ENCODE data around the gene PDLIM5. TPM values are rescaled to one million over a fixed set of nuclear protein-coding genes. Genes with fewer than 3 reads are reported as not detected.
A peak's percentile ranks its signal among the peaks of the same experiment; 100 is the strongest.

The PDLIM5 gene
- total RNA-seq, 1 experiment from 2014 or later: 58.0 TPM

DNA sequence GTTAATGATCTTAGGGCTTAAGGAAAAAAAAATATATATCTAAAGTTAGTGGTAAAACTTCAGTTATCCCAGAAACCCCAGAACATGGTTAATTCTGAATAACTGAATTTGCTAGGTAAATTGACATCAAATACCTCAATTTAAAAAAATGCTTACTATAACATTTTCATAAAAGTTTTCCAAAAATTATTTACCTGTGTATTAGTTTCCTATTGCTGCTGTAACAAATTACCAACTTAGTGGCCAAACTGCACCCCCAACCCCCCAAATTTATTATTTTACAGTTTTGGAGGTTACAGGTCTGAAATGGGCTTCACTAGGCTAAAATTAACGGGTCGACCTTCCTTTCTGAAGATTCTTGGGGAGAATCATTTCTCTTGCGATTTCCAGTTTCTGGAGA lies 95.2 kb downstream of the PDLIM5 start:
- Histone ChIP-seq H3K14ac (ENCODE audit: insufficient read depth, low read length) (no peak overlapping the region), H3K4ac (ENCODE audit: low read depth, low read length) (no peak overlapping the region), H4K5ac (ENCODE audit: insufficient read length, low read depth, low read length) (no peak overlapping the region), H3K9ac (ENCODE audit: extremely low read depth, insufficient read length, low read length) (no peak overlapping the region), H2AFZ (ENCODE audit: low read length) (no peak overlapping the region), H2BK15ac (ENCODE audit: low read depth, low read length) (no peak overlapping the region), H3K27ac (ENCODE audit: insufficient read length, low read depth, low read length) (no peak overlapping the region), H3K4me1 (ENCODE audit: insufficient read depth, low read length) (no peaks in the 10 kb centered on the region; the same call in 1 of the 2 replicates), H3K9me3 (ENCODE audit: control insufficient read depth, low read depth, low read length) (no peaks in the 10 kb centered on the region), H4K20me1 (ENCODE audit: control insufficient read depth, insufficient read depth, insufficient read length) (no peaks in the 10 kb centered on the region), H3K79me1 (ENCODE audit: insufficient read depth, low read depth, low read length, poor library complexity, severe bottlenecking) (peaks cover 2% of the 10 kb centered on the region), H3K23me2 (ENCODE audit: insufficient read length, low read depth, low read length, poor library complexity, severe bottlenecking) (no peaks in the 10 kb centered on the region), H2BK12ac (ENCODE audit: insufficient read length, low read depth, low read length) (no peak overlapping the region), H3K4me2 (ENCODE audit: insufficient read depth, insufficient read length, low read length) (no peak overlapping the region), H2AK5ac (ENCODE audit: insufficient read length, low read length) (no peak overlapping the region), H3K18ac (ENCODE audit: insufficient read length, low read depth, low read length) (no peak overlapping the region), H2BK120ac (ENCODE audit: low read depth, low read length, poor library complexity, severe bottlenecking) (no peak overlapping the region), H2BK20ac (ENCODE audit: low read depth, low read length, poor library complexity, severe bottlenecking) (no peak overlapping the region), H3K79me2 (ENCODE audit: insufficient read depth, low read length) (no peaks in the 10 kb centered on the region), H3T11ph (ENCODE audit: low read length) (no peak overlapping the region), H3K56ac (ENCODE audit: insufficient read length, low read depth, low read length) (no peak overlapping the region), H2BK5ac (ENCODE audit: insufficient read length, low read length) (no peak overlapping the region), H4K91ac (ENCODE audit: insufficient read length, low read depth, low read length) (no peak overlapping the region), H4K8ac (replicated peaks; ENCODE audit: insufficient read length, low read depth, low read length) (no peak overlapping the region), H3K27me3 (ENCODE audit: insufficient read depth, low read length) (no peaks in the 10 kb centered on the region), H3K23ac (ENCODE audit: insufficient read length, low read depth, low read length) (no peak overlapping the region)
- no peaks in the 10 kb centered on the region for H3K27me3 Mint-ChIP-seq (ENCODE audit: low read depth)
- DNase-seq: no peak
- peaks cover 15 to 21% of the 10 kb centered on the region in 2 experiments for H3K4me1 Mint-ChIP-seq
- no peak overlapping the region for H3K4me3 Mint-ChIP-seq
- peaks cover 0 to 9% (median 2%) of the 10 kb centered on the region in 3 experiments; a peak in 4 of 7 replicates for H3K36me3 Mint-ChIP-seq (ENCODE audit: insufficient read depth in 1 of 3, low read depth in 3 of 3)
- H3K27ac Mint-ChIP-seq: peak overlapping the region in 1 of 3 experiments; percentile 26; a peak in 1 of 7 replicates
- TF ChIP-seq, protein P1, sequence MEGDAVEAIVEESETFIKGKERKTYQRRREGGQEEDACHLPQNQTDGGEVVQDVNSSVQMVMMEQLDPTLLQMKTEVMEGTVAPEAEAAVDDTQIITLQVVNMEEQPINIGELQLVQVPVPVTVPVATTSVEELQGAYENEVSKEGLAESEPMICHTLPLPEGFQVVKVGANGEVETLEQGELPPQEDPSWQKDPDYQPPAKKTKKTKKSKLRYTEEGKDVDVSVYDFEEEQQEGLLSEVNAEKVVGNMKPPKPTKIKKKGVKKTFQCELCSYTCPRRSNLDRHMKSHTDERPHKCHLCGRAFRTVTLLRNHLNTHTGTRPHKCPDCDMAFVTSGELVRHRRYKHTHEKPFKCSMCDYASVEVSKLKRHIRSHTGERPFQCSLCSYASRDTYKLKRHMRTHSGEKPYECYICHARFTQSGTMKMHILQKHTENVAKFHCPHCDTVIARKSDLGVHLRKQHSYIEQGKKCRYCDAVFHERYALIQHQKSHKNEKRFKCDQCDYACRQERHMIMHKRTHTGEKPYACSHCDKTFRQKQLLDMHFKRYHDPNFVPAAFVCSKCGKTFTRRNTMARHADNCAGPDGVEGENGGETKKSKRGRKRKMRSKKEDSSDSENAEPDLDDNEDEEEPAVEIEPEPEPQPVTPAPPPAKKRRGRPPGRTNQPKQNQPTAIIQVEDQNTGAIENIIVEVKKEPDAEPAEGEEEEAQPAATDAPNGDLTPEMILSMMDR (conservative IDR thresholded peaks at IDR 0.05): no peak
- H3K9me3 Mint-ChIP-seq: 0 out of 5 replicates have a peak, but pooled peaks cover 0 to 3% of the 10 kb centered on the region in 2 experiments
- no CpG with 5 or more reads among the region's 3 CpGs for WGBS (ENCODE audit: extremely low coverage, insufficient read length, low lambda C conversion rate)

Measured in H9 (cell line).